ENCODE data around the gene TFAP2A. TPM values are rescaled to one million over a fixed set of nuclear protein-coding genes. Genes with fewer than 3 reads are reported as not detected.
A peak's percentile ranks its signal among the peaks of the same experiment; 100 is the strongest.

TFAP2A gene
- polyA plus RNA-seq, 1 donor (not counting 4 experiments of a cell fraction or from before 2014, with no cell fraction given), result 30.2 TPM

DNA sequence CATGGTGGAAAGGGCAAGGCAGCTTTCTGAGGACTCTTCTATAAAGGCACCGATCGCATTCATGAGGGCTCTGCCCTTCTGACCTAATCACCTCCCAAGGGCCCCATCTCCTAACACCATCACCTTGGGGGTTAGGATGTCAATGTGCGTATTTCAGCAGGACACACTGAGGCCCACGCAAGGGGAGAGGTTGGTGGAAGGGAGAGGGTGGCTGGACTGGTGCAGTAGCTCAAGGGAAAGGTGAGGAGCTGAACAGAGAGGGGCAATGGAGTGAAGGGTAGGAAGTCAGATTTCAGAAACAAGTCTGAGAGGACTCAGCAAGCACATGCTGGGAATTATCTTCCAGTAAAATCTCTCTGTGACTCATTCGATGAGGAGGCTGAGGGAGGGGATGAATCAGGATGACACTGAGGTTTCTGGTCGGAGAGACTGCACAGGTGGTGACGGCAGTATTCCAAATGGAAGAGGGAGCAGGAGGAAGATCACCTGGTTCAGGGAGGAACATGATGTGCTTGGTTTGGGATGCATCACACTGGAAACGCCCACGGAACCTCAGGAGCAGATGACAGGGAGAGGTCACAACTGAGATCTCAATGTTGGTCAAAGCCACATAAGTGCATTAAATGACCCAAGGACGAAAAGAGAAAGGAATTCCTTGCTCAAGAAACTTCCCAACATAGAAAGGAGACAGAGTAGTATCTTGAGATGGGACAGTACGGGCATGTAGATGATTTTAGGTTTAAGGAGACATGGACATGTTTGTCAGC lies 67.1 kb downstream of the TFAP2A start:
- Histone ChIP-seq H3K27ac (ENCODE audit: control insufficient read depth, insufficient read depth, low read length) (peak overlapping the region; percentile 93), H3K4me3 (ENCODE audit: control insufficient read depth in 2 of 3, extremely low read depth in 1 of 3, insufficient read depth in 2 of 3, low read depth in 1 of 3, low read length in 3 of 3) (no peak overlapping the region), H3K79me2 (ENCODE audit: control insufficient read depth, insufficient read depth, low read length) (no peaks in the 10 kb centered on the region), H3K9me3 (ENCODE audit: control insufficient read depth, low read depth, low read length) (no peaks in the 10 kb centered on the region), H2AFZ (ENCODE audit: control insufficient read depth, low read length) (peak overlapping the region; percentile 45), H3K36me3 (ENCODE audit: control insufficient read depth in 2 of 2, extremely low read depth in 1 of 2, insufficient read depth in 2 of 2, low read length in 2 of 2) (no peaks in the 10 kb centered on the region), H3K27me3 (ENCODE audit: control insufficient read depth, extremely low read depth, insufficient read depth, low read length) (no peaks in the 10 kb centered on the region), H3K9ac (ENCODE audit: control insufficient read depth, extremely low read depth, insufficient read depth, low read length) (peak overlapping the region; percentile 70), H3K4me1 (ENCODE audit: control insufficient read depth, extremely low read depth, insufficient read depth, low read length) (peaks cover 29% of the 10 kb centered on the region), H3K4me2 (ENCODE audit: control insufficient read depth, extremely low read depth, insufficient read depth, low read depth, low read length) (peak overlapping the region; percentile 33), H3K9me1 (ENCODE audit: control insufficient read depth, extremely low read depth, insufficient read depth, low read length) (no peaks in the 10 kb centered on the region), H4K20me1 (ENCODE audit: control insufficient read depth, extremely low read depth, insufficient read depth, low read length) (no peaks in the 10 kb centered on the region)
- dilution Hi-C loops (cut with MboI; ENCODE audit: extremely low pct_ligation_motif_present, low sequenced_read_pairs), result no loop called here
- TF ChIP-seq CTCF (optimal IDR thresholded peaks at IDR 0.05 in 1 of 3, IDR thresholded peaks at IDR 0.05 in 1 of 3, conservative IDR thresholded peaks at IDR 0.05 in 1 of 3; ENCODE audit: extremely low read depth in 1 of 3, insufficient read depth in 2 of 3, low read length in 3 of 3) (no peak), EZH2 (IDR thresholded peaks at IDR 0.05; ENCODE audit: low read length) (no peak)
- FAIRE-seq (peak; percentile 99), DNase-seq (ENCODE audit: low read depth, low spot score) (peak; percentile 96)

Small RNA genes lying within 50 kb of the gene (small RNA-seq; reads per million reads assigned to genes)
- 0 reads per million in 3 experiments for gene MIR5689 (ENCODE audit: insufficient read length in 3 of 3, low read depth in 3 of 3, low replicate concordance in 1 of 3)

Other genes starting within 250 kb of the TFAP2A start
- 5.6 to 9.3 TPM (median 7.3 TPM) in 3 replicates for gene GCNT2, start 106.3 kb upstream of the TFAP2A start, polyA plus RNA-seq